ENCODE measurements around the gene ATG10.
A peak's percentile ranks its signal among the peaks of the same experiment; 100 is the strongest.

ATG10 gene

GRCh38 chr5:82277613-82277986 lies 305.8 kb downstream of the ATG10 start:
- H3K27me3 ChIP-seq (ENCODE audit: control insufficient read depth in 5 of 5, insufficient read depth in 4 of 5, low read length in 5 of 5): no peaks in the 10 kb centered on the region
- peak overlapping the region; percentile 86 for H3K27ac ChIP-seq (ENCODE audit: low read depth, low read length)
- H3K4me1 ChIP-seq (ENCODE audit: control insufficient read depth in 5 of 5, insufficient read depth in 5 of 5, low read length in 5 of 5): peaks cover 0 to 24% (median 23%) of the 10 kb centered on the region in 5 donors
- H3K9ac ChIP-seq (ENCODE audit: low read length in 5 of 5): peak overlapping the region; percentile 89 to 99 (median 96)
- peak overlapping the region; percentile 71 to 95 (median 94) for H3K4me3 ChIP-seq (ENCODE audit: low read depth in 1 of 5, low read length in 5 of 5)
- H3K36me3 ChIP-seq (ENCODE audit: control insufficient read depth in 5 of 5, insufficient read depth in 5 of 5, low read length in 5 of 5): peaks cover 16 to 32% (median 27%) of the 10 kb centered on the region in 5 donors
- no peaks in the 10 kb centered on the region for H3K9me3 ChIP-seq (ENCODE audit: control insufficient read depth in 5 of 5, low read length in 5 of 5)

DNA sequence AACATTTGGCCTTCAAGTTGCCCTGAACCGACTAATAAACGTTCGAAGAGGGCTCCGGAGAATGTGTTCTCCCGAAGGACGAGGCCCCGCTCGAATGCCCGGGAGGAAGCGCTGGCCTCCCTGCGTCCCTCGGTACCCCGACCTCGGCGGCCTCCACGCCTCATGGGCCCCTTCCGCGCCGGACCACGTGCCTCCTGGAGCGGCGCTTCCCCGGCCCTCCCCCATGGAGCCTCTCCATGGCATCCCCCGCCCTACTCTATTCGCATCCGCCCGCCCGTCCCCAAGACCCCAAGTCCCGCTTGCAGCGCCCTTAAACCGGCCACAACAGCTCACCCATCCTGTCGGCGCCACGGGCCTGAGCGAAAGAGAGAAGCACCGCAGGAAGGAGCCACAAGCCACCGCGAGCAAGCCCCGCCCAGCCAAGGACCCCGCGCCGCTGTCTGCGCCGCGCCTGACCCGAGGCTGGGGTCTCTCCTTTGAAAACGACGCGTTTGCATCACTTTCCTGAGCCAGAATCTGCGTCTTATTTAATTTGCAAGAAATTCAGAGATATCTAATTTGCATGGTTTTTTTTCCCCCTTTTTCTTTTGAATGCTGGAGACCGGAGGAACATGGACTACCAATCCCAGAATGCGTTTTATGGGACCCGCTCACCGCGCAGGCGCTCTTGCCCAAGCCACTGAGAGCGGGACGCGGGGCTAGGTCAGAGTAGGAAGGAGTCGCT lies 306.3 kb downstream of the ATG10 start, which contains the start of gene RPS23:
Gene RPS23, minus strand, starts transcription at position 368 of the 724 bp plus-strand sequence. Its CDS starts 31 bp downstream, at position 337.
- Histone ChIP-seq H3K27me3 (ENCODE audit: control insufficient read depth in 5 of 5, insufficient read depth in 4 of 5, low read length in 5 of 5) (no peaks in the 10 kb centered on the region), H3K4me1 (ENCODE audit: control insufficient read depth in 5 of 5, insufficient read depth in 5 of 5, low read length in 5 of 5) (peaks cover 0 to 24% (median 23%) of the 10 kb centered on the region in 5 donors), H3K4me3 (ENCODE audit: low read depth in 1 of 5, low read length in 5 of 5) (peak within 1 kb of the TSS; percentile 71 to 95 (median 94)), H3K9me3 (ENCODE audit: control insufficient read depth in 5 of 5, low read length in 5 of 5) (no peaks in the 10 kb centered on the region), H3K9ac (ENCODE audit: low read length in 5 of 5) (peak within 1 kb of the TSS; percentile 89 to 99 (median 96)), H3K36me3 (ENCODE audit: control insufficient read depth in 5 of 5, insufficient read depth in 5 of 5, low read length in 5 of 5) (peaks cover 16 to 28% (median 27%) of the 10 kb centered on the region in 5 donors), H3K27ac (ENCODE audit: low read depth, low read length) (peak within 1 kb of the TSS; percentile 86)

DNA sequence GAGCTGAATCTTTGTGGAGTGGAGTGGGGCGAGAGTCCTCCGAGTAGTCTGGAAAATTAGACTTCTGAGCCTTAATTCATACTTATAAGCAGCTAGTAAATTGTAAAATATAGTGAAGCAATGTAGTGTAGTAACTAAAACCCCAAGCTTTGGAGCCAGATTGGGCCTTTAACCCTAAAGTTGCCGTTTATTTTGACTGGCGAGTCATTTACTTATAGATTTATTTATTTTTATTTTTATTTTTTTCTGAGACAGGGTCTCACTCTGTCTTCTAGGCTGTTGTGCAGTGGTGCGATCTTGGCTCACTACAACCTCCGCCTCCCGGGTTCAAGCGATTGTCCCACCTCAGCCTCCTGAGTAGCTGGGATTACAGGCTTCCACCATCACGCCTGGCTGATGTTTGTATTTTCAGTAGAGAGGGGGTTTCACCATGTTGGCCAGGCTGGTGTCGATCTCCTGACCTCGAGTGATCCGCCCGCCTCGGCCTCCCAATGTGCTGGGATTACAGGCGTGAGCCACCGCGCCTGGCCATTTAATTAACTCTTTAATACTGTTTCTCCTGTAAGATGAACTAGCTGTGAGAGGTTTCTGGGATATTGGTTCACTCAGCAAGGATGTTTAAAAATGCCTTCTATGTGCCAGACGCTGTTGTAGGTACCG lies 307.0 kb downstream of the ATG10 start:
- Histone ChIP-seq H3K4me3 (ENCODE audit: low read depth in 1 of 5, low read length in 5 of 5) (peak overlapping the region; percentile 71 to 95 (median 94)), H3K9me3 (ENCODE audit: control insufficient read depth in 5 of 5, low read length in 5 of 5) (no peaks in the 10 kb centered on the region), H3K36me3 (ENCODE audit: control insufficient read depth in 5 of 5, insufficient read depth in 5 of 5, low read length in 5 of 5) (peaks cover 16 to 27% (median 27%) of the 10 kb centered on the region in 5 donors)

GRCh38 chr5:82283893-82284292 lies 312.1 kb downstream of the ATG10 start:
- Histone ChIP-seq H3K4me3 (ENCODE audit: low read depth in 1 of 5, low read length in 5 of 5) (no peak overlapping the region), H3K27me3 (ENCODE audit: control insufficient read depth in 5 of 5, insufficient read depth in 4 of 5, low read length in 5 of 5) (no peaks in the 10 kb centered on the region), H3K36me3 (ENCODE audit: control insufficient read depth in 5 of 5, insufficient read depth in 5 of 5, low read length in 5 of 5) (no peaks in the 10 kb centered on the region), H3K4me1 (ENCODE audit: control insufficient read depth in 5 of 5, insufficient read depth in 5 of 5, low read length in 5 of 5) (peaks cover 0 to 11% (median 7%) of the 10 kb centered on the region in 5 donors), H3K9ac (ENCODE audit: low read length in 5 of 5) (no peak overlapping the region), H3K9me3 (ENCODE audit: control insufficient read depth in 5 of 5, low read length in 5 of 5) (no peaks in the 10 kb centered on the region), H3K27ac (ENCODE audit: low read depth, low read length) (no peak overlapping the region)

More for the DNA sequence above, 307.0 kb downstream of the ATG10 start:
- H3K27ac ChIP-seq (ENCODE audit: low read depth, low read length): peak overlapping the region; percentile 86
- H3K9ac ChIP-seq (ENCODE audit: low read length in 5 of 5): peak overlapping the region; percentile 87 to 99 (median 91)
- no peaks in the 10 kb centered on the region for H3K27me3 ChIP-seq (ENCODE audit: control insufficient read depth in 5 of 5, insufficient read depth in 4 of 5, low read length in 5 of 5)
- H3K4me1 ChIP-seq (ENCODE audit: control insufficient read depth in 5 of 5, insufficient read depth in 5 of 5, low read length in 5 of 5): peaks cover 0 to 24% (median 23%) of the 10 kb centered on the region in 5 donors

GRCh38 chr5:82285206-82285605 lies 313.4 kb downstream of the ATG10 start:
- Histone ChIP-seq H3K36me3 (ENCODE audit: control insufficient read depth in 5 of 5, insufficient read depth in 5 of 5, low read length in 5 of 5) (no peaks in the 10 kb centered on the region), H3K4me1 (ENCODE audit: control insufficient read depth in 5 of 5, insufficient read depth in 5 of 5, low read length in 5 of 5) (peaks cover 0 to 3% (median 0%) of the 10 kb centered on the region in 5 donors)

DNA sequence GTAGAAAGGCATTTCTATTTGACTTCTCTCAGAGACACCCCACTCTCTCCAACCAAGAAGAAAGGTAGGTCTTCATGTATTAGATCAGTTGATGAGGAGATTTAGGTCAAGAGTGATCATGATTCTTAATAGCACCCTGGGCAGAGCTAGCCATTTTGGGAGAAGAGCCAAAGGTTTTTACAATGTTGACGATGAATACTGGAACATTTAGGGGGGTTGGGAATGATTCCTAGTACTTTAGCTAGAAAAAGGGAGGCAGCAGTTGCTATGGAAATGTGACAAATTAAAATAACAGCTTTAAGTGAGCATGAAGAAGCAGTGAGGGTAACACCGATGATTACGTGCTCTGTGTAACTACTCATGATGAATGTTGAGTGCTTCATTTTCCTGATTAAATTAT lies 315.8 kb downstream of the ATG10 start:
- no peak overlapping the region for H3K9ac ChIP-seq (ENCODE audit: low read length in 5 of 5)
- no peaks in the 10 kb centered on the region for H3K9me3 ChIP-seq (ENCODE audit: control insufficient read depth in 5 of 5, low read length in 5 of 5)
- H3K27ac ChIP-seq (ENCODE audit: low read depth, low read length): no peak overlapping the region
- H3K4me1 ChIP-seq (ENCODE audit: control insufficient read depth in 5 of 5, insufficient read depth in 5 of 5, low read length in 5 of 5): peaks cover 0 to 3% (median 0%) of the 10 kb centered on the region in 5 donors
- H3K4me3 ChIP-seq (ENCODE audit: low read depth in 1 of 5, low read length in 5 of 5): no peak overlapping the region
- H3K36me3 ChIP-seq (ENCODE audit: control insufficient read depth in 5 of 5, insufficient read depth in 5 of 5, low read length in 5 of 5): no peaks in the 10 kb centered on the region
- H3K27me3 ChIP-seq (ENCODE audit: control insufficient read depth in 5 of 5, insufficient read depth in 4 of 5, low read length in 5 of 5): no peaks in the 10 kb centered on the region

More at GRCh38 chr5:82285206-82285605, 313.4 kb downstream of the ATG10 start:
- Histone ChIP-seq H3K27me3 (ENCODE audit: control insufficient read depth in 5 of 5, insufficient read depth in 4 of 5, low read length in 5 of 5) (no peaks in the 10 kb centered on the region), H3K4me3 (ENCODE audit: low read depth in 1 of 5, low read length in 5 of 5) (no peak overlapping the region), H3K27ac (ENCODE audit: low read depth, low read length) (no peak overlapping the region), H3K9me3 (ENCODE audit: control insufficient read depth in 5 of 5, low read length in 5 of 5) (no peaks in the 10 kb centered on the region), H3K9ac (ENCODE audit: low read length in 5 of 5) (no peak overlapping the region)

DNA sequence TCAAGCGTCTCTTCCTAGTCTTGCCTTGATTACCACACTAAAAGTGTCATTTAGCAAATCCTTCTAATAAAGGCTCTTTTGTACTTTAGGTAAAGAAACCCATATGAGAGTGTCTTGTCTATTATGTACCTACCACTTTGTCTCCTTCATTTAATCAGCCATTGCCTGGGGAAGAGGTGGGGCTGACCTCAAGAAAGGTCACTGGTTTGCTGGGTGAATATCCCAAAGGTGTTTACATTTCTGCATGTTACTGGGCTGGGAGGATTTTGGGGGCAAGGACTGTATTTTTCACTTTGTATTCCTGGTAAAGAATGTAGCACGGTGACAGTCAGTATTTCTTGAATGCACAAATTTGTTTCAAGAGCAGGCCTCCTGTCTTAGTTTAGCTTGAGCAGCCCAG lies 318.2 kb downstream of the ATG10 start:
- Histone ChIP-seq H3K27ac (ENCODE audit: low read depth, low read length) (no peak overlapping the region), H3K9me3 (ENCODE audit: control insufficient read depth in 5 of 5, low read length in 5 of 5) (no peaks in the 10 kb centered on the region), H3K27me3 (ENCODE audit: control insufficient read depth in 5 of 5, insufficient read depth in 4 of 5, low read length in 5 of 5) (no peaks in the 10 kb centered on the region), H3K4me1 (ENCODE audit: control insufficient read depth in 5 of 5, insufficient read depth in 5 of 5, low read length in 5 of 5) (peaks cover 0 to 3% (median 0%) of the 10 kb centered on the region in 5 donors), H3K36me3 (ENCODE audit: control insufficient read depth in 5 of 5, insufficient read depth in 5 of 5, low read length in 5 of 5) (no peaks in the 10 kb centered on the region), H3K9ac (ENCODE audit: low read length in 5 of 5) (no peak overlapping the region), H3K4me3 (ENCODE audit: low read depth in 1 of 5, low read length in 5 of 5) (no peak overlapping the region)

- Histone ChIP-seq H3K9me3 (ENCODE audit: control insufficient read depth in 5 of 5, low read length in 5 of 5) (no peaks in the 10 kb centered on the region), H3K27ac (ENCODE audit: low read depth, low read length) (no peak overlapping the region), H3K9ac (ENCODE audit: low read length in 5 of 5) (no peak overlapping the region), H3K4me1 (ENCODE audit: control insufficient read depth in 5 of 5, insufficient read depth in 5 of 5, low read length in 5 of 5) (peaks cover 0 to 3% (median 0%) of the 10 kb centered on the region in 5 donors), H3K27me3 (ENCODE audit: control insufficient read depth in 5 of 5, insufficient read depth in 4 of 5, low read length in 5 of 5) (no peaks in the 10 kb centered on the region), H3K36me3 (ENCODE audit: control insufficient read depth in 5 of 5, insufficient read depth in 5 of 5, low read length in 5 of 5) (no peaks in the 10 kb centered on the region), H3K4me3 (ENCODE audit: low read depth in 1 of 5, low read length in 5 of 5) (no peak overlapping the region)
Measured at GRCh38 chr5:82290908-82291307, 319.1 kb downstream of the ATG10 start.

GRCh38 chr5:82291420-82291819 lies 319.6 kb downstream of the ATG10 start:
- H3K9me3 ChIP-seq (ENCODE audit: control insufficient read depth in 5 of 5, low read length in 5 of 5): no peaks in the 10 kb centered on the region
- no peak overlapping the region for H3K9ac ChIP-seq (ENCODE audit: low read length in 5 of 5)
- H3K27me3 ChIP-seq (ENCODE audit: control insufficient read depth in 5 of 5, insufficient read depth in 4 of 5, low read length in 5 of 5): no peaks in the 10 kb centered on the region
- no peak overlapping the region for H3K4me3 ChIP-seq (ENCODE audit: low read depth in 1 of 5, low read length in 5 of 5)
- no peak overlapping the region for H3K27ac ChIP-seq (ENCODE audit: low read depth, low read length)
- H3K36me3 ChIP-seq (ENCODE audit: control insufficient read depth in 5 of 5, insufficient read depth in 5 of 5, low read length in 5 of 5): no peaks in the 10 kb centered on the region
- peaks cover 0 to 3% (median 0%) of the 10 kb centered on the region in 5 donors for H3K4me1 ChIP-seq (ENCODE audit: control insufficient read depth in 5 of 5, insufficient read depth in 5 of 5, low read length in 5 of 5)

GRCh38 chr5:82295144-82295543 lies 323.3 kb downstream of the ATG10 start:
- Histone ChIP-seq H3K27ac (ENCODE audit: low read depth, low read length) (no peak overlapping the region), H3K27me3 (ENCODE audit: control insufficient read depth in 5 of 5, insufficient read depth in 4 of 5, low read length in 5 of 5) (no peaks in the 10 kb centered on the region), H3K9ac (ENCODE audit: low read length in 5 of 5) (no peak overlapping the region), H3K9me3 (ENCODE audit: control insufficient read depth in 5 of 5, low read length in 5 of 5) (no peaks in the 10 kb centered on the region), H3K36me3 (ENCODE audit: control insufficient read depth in 5 of 5, insufficient read depth in 5 of 5, low read length in 5 of 5) (no peaks in the 10 kb centered on the region), H3K4me1 (ENCODE audit: control insufficient read depth in 5 of 5, insufficient read depth in 5 of 5, low read length in 5 of 5) (no peaks in the 10 kb centered on the region), H3K4me3 (ENCODE audit: low read depth in 1 of 5, low read length in 5 of 5) (no peak overlapping the region)
